ENCODE results near the gene GHRHR. TPM values are rescaled to one million over a fixed set of nuclear protein-coding genes. Genes with fewer than 3 reads are reported as not detected.

The GHRHR gene
- total RNA-seq, 1 donor from 2014 or later, result 7.5 TPM

- Mint-ChIP-seq H3K27ac (ENCODE audit: unreplicated experiment) (peak overlapping the region; percentile 24), H3K9me3 (ENCODE audit: unreplicated experiment) (no peaks in the 10 kb centered on the region), H3K36me3 (ENCODE audit: low read depth, unreplicated experiment) (no peaks in the 10 kb centered on the region), H3K4me1 (ENCODE audit: unreplicated experiment) (peaks cover 5% of the 10 kb centered on the region), H3K27me3 (ENCODE audit: unreplicated experiment) (peaks cover 1% of the 10 kb centered on the region), H3K4me3 (ENCODE audit: unreplicated experiment) (no peak overlapping the region)
- no peak for DNase-seq (ENCODE audit: low spot score)
- no peak for TF ChIP-seq CTCF (IDR thresholded peaks at IDR 0.05; ENCODE audit: unreplicated experiment)
Measured at GRCh38 chr7:31017721-31018120, 54.0 kb downstream of the GHRHR start.

DNA sequence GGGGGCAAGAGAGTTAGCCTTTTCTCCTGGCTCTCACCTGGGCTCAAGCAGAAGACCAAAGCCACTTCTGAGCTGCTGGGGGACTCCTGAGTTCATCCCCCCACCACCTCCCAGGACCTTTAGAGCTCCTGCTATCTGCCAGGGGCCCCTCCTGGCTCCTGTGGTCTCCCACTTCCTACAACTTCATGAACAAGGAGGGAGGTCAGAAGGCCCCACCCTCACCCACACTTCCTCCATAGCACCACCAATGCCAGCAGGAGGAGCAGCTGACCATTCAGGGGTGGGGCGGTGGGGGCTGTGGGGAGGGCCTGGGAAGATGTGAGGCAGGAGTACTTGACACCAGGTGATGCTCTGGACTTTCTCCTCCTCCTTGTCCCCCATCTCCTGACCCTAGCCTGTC lies 55.8 kb downstream of the GHRHR start:
- Mint-ChIP-seq H3K27ac (ENCODE audit: unreplicated experiment) (no peak overlapping the region), H3K9me3 (ENCODE audit: unreplicated experiment) (no peaks in the 10 kb centered on the region), H3K36me3 (ENCODE audit: low read depth, unreplicated experiment) (no peaks in the 10 kb centered on the region), H3K4me1 (ENCODE audit: unreplicated experiment) (peaks cover 5% of the 10 kb centered on the region), H3K4me3 (ENCODE audit: unreplicated experiment) (no peak overlapping the region), H3K27me3 (ENCODE audit: unreplicated experiment) (peaks cover 1% of the 10 kb centered on the region)
- no peak for DNase-seq (ENCODE audit: low spot score)
- TF ChIP-seq CTCF (IDR thresholded peaks at IDR 0.05; ENCODE audit: unreplicated experiment), result no peak

- peaks cover 1% of the 10 kb centered on the region for H3K27me3 Mint-ChIP-seq (ENCODE audit: unreplicated experiment)
- H3K9me3 Mint-ChIP-seq (ENCODE audit: unreplicated experiment), result no peaks in the 10 kb centered on the region
- H3K36me3 Mint-ChIP-seq (ENCODE audit: low read depth, unreplicated experiment), result no peaks in the 10 kb centered on the region
- peaks cover 5% of the 10 kb centered on the region for H3K4me1 Mint-ChIP-seq (ENCODE audit: unreplicated experiment)
- no peak overlapping the region for H3K4me3 Mint-ChIP-seq (ENCODE audit: unreplicated experiment)
- no peak for TF ChIP-seq CTCF (IDR thresholded peaks at IDR 0.05; ENCODE audit: unreplicated experiment)
- no peak overlapping the region for H3K27ac Mint-ChIP-seq (ENCODE audit: unreplicated experiment)
- no peak for DNase-seq (ENCODE audit: low spot score)
Measured at GRCh38 chr7:31020161-31020560, 56.4 kb downstream of the GHRHR start.

- Mint-ChIP-seq H3K27me3 (ENCODE audit: unreplicated experiment) (peaks cover 1% of the 10 kb centered on the region), H3K9me3 (ENCODE audit: unreplicated experiment) (no peaks in the 10 kb centered on the region), H3K27ac (ENCODE audit: unreplicated experiment) (no peak overlapping the region), H3K4me1 (ENCODE audit: unreplicated experiment) (peaks cover 5% of the 10 kb centered on the region), H3K4me3 (ENCODE audit: unreplicated experiment) (no peak overlapping the region), H3K36me3 (ENCODE audit: low read depth, unreplicated experiment) (no peaks in the 10 kb centered on the region)
- no peak for DNase-seq (ENCODE audit: low spot score)
- TF ChIP-seq CTCF (IDR thresholded peaks at IDR 0.05; ENCODE audit: unreplicated experiment), result no peak
Measured at GRCh38 chr7:31020652-31021051, 56.9 kb downstream of the GHRHR start.

DNA sequence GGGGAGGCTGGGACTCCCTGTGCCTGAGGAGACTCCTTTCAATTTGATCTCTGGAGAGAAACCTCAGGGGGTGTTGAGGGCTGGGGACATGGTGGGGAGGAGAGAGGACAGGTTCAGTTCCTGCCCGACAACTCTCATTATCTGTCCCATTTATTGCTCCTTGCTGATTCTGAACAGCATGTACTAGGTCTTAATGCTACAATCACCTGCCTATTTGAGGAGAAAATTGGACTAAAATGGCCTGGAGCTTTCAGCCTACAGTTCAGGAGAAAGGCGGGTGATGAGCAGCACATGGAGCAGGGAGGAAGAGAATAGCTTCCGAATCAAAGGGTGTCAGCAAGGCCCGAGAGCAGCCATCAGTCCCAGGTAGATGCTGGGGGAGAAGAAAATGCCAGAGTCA lies 58.4 kb downstream of the GHRHR start:
- Mint-ChIP-seq H3K36me3 (ENCODE audit: low read depth, unreplicated experiment) (peaks cover 3% of the 10 kb centered on the region), H3K9me3 (ENCODE audit: unreplicated experiment) (no peaks in the 10 kb centered on the region), H3K27me3 (ENCODE audit: unreplicated experiment) (peaks cover 1% of the 10 kb centered on the region), H3K4me3 (ENCODE audit: unreplicated experiment) (no peak overlapping the region), H3K4me1 (ENCODE audit: unreplicated experiment) (peaks cover 5% of the 10 kb centered on the region), H3K27ac (ENCODE audit: unreplicated experiment) (no peak overlapping the region)
- no peak for TF ChIP-seq CTCF (IDR thresholded peaks at IDR 0.05; ENCODE audit: unreplicated experiment)
- no peak for DNase-seq (ENCODE audit: low spot score)

All from endothelial cell (in vitro differentiated cells).